Keratinocyte (primary cell): ENCODE measurements around the gene OLFM2. TPM values are rescaled to one million over a fixed set of nuclear protein-coding genes. Genes with fewer than 3 reads are reported as not detected.

Experiments used
- DNase-seq: peaks from one replicate; pipeline ENCODE4 v3.0.0-alpha.2; 2011; ENCODE audit warnings: low read depth, missing footprints, low spot score
- FAIRE-seq: peaks from 2 replicates; lab custom pipeline; 2011; peaks lifted over from hg19 to GRCh38; lab: Jason Lieb, UNC
- H2AFZ ChIP-seq: 2 replicates; pipeline ENCODE4 v1.6.0; 2012; ENCODE audit warnings: low read length, control low read depth, inconsistent platforms; ENCODE audit not compliant: control insufficient read depth
- H3K27ac ChIP-seq: 2 replicates; pipeline ENCODE4 v1.5.1; 2011; ENCODE audit warnings: low read length; ENCODE audit not compliant: control insufficient read depth, insufficient read depth
- H3K27me3 ChIP-seq: 3 replicates; pipeline ENCODE4 v1.6.0; 2011; ENCODE audit warnings: low read length; ENCODE audit not compliant: control insufficient read depth, insufficient read depth; ENCODE audit errors: extremely low read depth
- H3K36me3 ChIP-seq, 2 experiments: 2 replicates in 1 of 2; 3 replicates in 1 of 2; pipeline ENCODE4 v1.5.1; 2011; ENCODE audit warnings: low read length in 2 of 2, mild to moderate bottlenecking in 1 of 2; ENCODE audit not compliant: control insufficient read depth in 2 of 2, insufficient read depth in 2 of 2; ENCODE audit errors: extremely low read depth in 1 of 2
- H3K4me1 ChIP-seq: 3 replicates; pipeline ENCODE4 v1.5.1; 2011; ENCODE audit warnings: low read length; ENCODE audit not compliant: control insufficient read depth, insufficient read depth; ENCODE audit errors: extremely low read depth
- H3K4me2 ChIP-seq: 3 replicates; pipeline ENCODE4 v1.6.0; 2011; ENCODE audit warnings: low read depth, low read length; ENCODE audit not compliant: control insufficient read depth, insufficient read depth; ENCODE audit errors: extremely low read depth
- H3K4me3 ChIP-seq, 3 experiments: fragments of 200-600 bp in 1 of 3; sonication (generic) in 1 of 3; 2 replicates in 2 of 3; 3 replicates in 1 of 3; pipeline ENCODE4 v1.5.1; 2011 to 2016; ENCODE audit warnings: low read length in 3 of 3, mild to moderate bottlenecking in 3 of 3, control low read depth in 2 of 3, inconsistent platforms in 1 of 3, low read depth in 1 of 3, mixed read lengths in 1 of 3, mixed run types in 1 of 3, moderate library complexity in 1 of 3; ENCODE audit not compliant: control insufficient read depth in 2 of 3, insufficient read depth in 2 of 3; ENCODE audit errors: extremely low read depth in 1 of 3
- H3K79me2 ChIP-seq: 2 replicates; pipeline ENCODE4 v1.6.0; 2012; ENCODE audit warnings: low read length; ENCODE audit not compliant: control insufficient read depth, insufficient read depth
- H3K9ac ChIP-seq: 3 replicates; pipeline ENCODE4 v1.6.0; 2011; ENCODE audit warnings: low read length; ENCODE audit not compliant: control insufficient read depth, insufficient read depth; ENCODE audit errors: extremely low read depth
- H3K9me1 ChIP-seq: 3 replicates; pipeline ENCODE4 v1.6.0; 2011; ENCODE audit warnings: low read length; ENCODE audit not compliant: control insufficient read depth, insufficient read depth; ENCODE audit errors: extremely low read depth
- H3K9me3 ChIP-seq: 2 replicates; pipeline ENCODE4 v1.5.1; 2012; ENCODE audit warnings: low read depth, low read length; ENCODE audit not compliant: control insufficient read depth
- H4K20me1 ChIP-seq: 3 replicates; pipeline ENCODE4 v1.6.0; 2011; ENCODE audit warnings: low read length; ENCODE audit not compliant: control insufficient read depth, insufficient read depth; ENCODE audit errors: extremely low read depth
- EZH2 ChIP-seq: IDR thresholded peaks from one replicate; pipeline ENCODE4 v1.6.1; 2012; ENCODE audit warnings: inconsistent platforms, mild to moderate bottlenecking, low read length, moderate library complexity
- dilution Hi-C: fragments of 300-500 bp; cut with MboI; formaldehyde crosslinking; loops from one replicate; pipeline ENCODE4 v1.7.0; 2020; ENCODE audit warnings: low sequenced_read_pairs; ENCODE audit not compliant: extremely low pct_ligation_motif_present
- polyA plus RNA-seq, 5 experiments: library from polyadenylated mRNA; depleted of rRNA in 3 of 5; stranded (reverse) in 3 of 5; stranded (forward) in 1 of 5; unstranded in 1 of 5; fragments of >200 nt; gene quantifications; 1 replicate in 1 of 5; 2 replicates in 3 of 5; 3 replicates in 1 of 5; pipeline versions ENCODE4 v1.2.1 to v1.2.3, GENCODE V29; 2011 to 2012; ENCODE audit warnings: missing spikeins in 2 of 5, low read depth in 1 of 5, low replicate concordance in 1 of 5
- TF ChIP-seq, protein P1 (sequence below), 3 experiments: IDR thresholded peaks in 1 of 3; conservative IDR thresholded peaks in 1 of 3; optimal IDR thresholded peaks in 1 of 3; 2 replicates in 2 of 3; 3 replicates in 1 of 3; pipeline versions ENCODE3 to v1.5.1; 2011; ENCODE audit warnings: low read length in 3 of 3, mild to moderate bottlenecking in 3 of 3, moderate library complexity in 2 of 3, control low read depth in 1 of 3, inconsistent platforms in 1 of 3; ENCODE audit not compliant: insufficient read depth in 2 of 3; ENCODE audit errors: extremely low read depth in 1 of 3

OLFM2 gene
- polyA plus RNA-seq, 1 donor (not counting 4 experiments of a cell fraction or from before 2014, with no cell fraction given) = 5.3 TPM

DNA sequence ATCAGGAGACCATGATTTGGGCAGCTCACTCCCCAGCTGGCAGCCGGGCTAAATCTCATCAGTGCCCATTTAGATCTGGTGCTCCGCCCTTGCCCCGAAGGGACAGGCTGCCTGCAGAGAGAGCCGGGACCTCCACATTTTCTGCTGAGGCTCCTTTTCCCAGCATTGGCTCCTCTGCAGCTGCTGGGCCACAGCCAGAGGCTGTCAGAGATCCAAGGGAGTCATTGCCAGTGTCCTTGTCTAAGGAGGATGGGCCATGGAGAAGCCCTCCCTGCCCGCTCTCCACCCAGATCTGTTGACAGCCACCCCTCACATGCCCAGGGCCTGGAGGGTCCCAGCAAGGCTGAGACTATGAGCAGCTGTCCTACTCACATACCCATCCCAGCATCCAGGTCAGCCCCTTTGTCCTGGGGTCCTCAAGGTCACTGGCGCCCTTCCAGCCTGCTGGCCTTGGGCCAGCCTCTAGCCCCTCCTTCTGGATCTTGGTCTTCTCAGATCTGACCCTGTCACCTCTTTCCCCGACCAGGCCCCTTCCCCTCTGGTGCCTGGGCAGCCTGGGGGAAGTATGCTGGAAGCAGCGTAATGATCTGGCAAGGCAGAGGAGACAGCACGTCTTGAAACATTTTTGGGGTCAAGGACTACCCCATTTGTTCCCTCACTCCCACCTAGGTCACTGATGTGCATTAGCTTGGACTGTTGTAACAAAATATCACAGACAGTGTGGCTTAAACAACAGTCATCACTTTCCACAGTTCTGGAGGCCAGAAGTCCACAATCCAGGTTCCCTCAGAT lies 93.3 kb downstream of the OLFM2 start:
- Histone ChIP-seq H3K9me1 (no peaks in the 10 kb centered on the region), H3K4me3 (no peak overlapping the region), H4K20me1 (no peaks in the 10 kb centered on the region), H2AFZ (no peak overlapping the region), H3K27me3 (no peaks in the 10 kb centered on the region), H3K36me3 (peaks cover 34 to 36% of the 10 kb centered on the region in 2 experiments), H3K4me2 (no peak overlapping the region), H3K27ac (no peak overlapping the region), H3K79me2 (peaks cover 6% of the 10 kb centered on the region), H3K4me1 (peaks cover 14% of the 10 kb centered on the region), H3K9ac (no peak overlapping the region), H3K9me3 (no peaks in the 10 kb centered on the region)
- DNase-seq (no peak), FAIRE-seq (no peak)
- no peak for TF ChIP-seq EZH2
- TF ChIP-seq, protein P1, sequence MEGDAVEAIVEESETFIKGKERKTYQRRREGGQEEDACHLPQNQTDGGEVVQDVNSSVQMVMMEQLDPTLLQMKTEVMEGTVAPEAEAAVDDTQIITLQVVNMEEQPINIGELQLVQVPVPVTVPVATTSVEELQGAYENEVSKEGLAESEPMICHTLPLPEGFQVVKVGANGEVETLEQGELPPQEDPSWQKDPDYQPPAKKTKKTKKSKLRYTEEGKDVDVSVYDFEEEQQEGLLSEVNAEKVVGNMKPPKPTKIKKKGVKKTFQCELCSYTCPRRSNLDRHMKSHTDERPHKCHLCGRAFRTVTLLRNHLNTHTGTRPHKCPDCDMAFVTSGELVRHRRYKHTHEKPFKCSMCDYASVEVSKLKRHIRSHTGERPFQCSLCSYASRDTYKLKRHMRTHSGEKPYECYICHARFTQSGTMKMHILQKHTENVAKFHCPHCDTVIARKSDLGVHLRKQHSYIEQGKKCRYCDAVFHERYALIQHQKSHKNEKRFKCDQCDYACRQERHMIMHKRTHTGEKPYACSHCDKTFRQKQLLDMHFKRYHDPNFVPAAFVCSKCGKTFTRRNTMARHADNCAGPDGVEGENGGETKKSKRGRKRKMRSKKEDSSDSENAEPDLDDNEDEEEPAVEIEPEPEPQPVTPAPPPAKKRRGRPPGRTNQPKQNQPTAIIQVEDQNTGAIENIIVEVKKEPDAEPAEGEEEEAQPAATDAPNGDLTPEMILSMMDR (optimal IDR thresholded peaks at IDR 0.05 in 1 of 3, IDR thresholded peaks at IDR 0.05 in 1 of 3, conservative IDR thresholded peaks at IDR 0.05 in 1 of 3; ENCODE audit: extremely low read depth in 1 of 3, insufficient read depth in 2 of 3, low read length in 3 of 3) = no peak
- dilution Hi-C loops = no loop called here

DNA sequence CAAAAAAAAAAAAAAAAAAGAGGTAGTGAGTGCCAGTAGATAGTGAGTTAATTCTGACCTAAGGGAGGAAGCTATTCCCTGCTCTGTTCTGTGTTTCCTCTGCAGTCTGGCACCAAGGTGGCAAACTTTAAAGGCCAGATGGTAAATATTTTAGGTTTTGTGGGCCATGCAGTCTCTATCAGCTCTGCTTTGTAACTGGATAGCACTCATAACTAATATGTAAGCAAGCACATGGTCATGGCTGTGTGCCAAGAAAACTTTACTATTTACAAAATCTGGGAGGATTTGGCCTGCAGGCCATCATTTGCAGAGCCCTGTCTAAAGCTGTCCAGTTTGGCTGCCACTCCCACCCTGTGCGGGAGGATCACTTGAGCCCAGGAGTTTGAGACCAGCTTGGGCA lies 96.9 kb downstream of the OLFM2 start:
- no peak overlapping the region for H3K9ac ChIP-seq
- H3K4me3 ChIP-seq = no peak overlapping the region
- no peak overlapping the region for H2AFZ ChIP-seq
- no peak overlapping the region for H3K27ac ChIP-seq
- H3K79me2 ChIP-seq = peaks cover 17% of the 10 kb centered on the region
- H3K27me3 ChIP-seq = no peaks in the 10 kb centered on the region
- peaks cover 8% of the 10 kb centered on the region for H3K4me1 ChIP-seq
- H3K4me2 ChIP-seq = no peak overlapping the region
- H3K9me3 ChIP-seq = no peaks in the 10 kb centered on the region
- FAIRE-seq (no peak), DNase-seq (no peak)
- no peaks in the 10 kb centered on the region for H4K20me1 ChIP-seq
- H3K9me1 ChIP-seq = no peaks in the 10 kb centered on the region
- peaks cover 26 to 29% of the 10 kb centered on the region in 2 experiments for H3K36me3 ChIP-seq
- dilution Hi-C loops = no loop called here
- TF ChIP-seq, protein P1 (optimal IDR thresholded peaks at IDR 0.05 in 1 of 3, IDR thresholded peaks at IDR 0.05 in 1 of 3, conservative IDR thresholded peaks at IDR 0.05 in 1 of 3; ENCODE audit: extremely low read depth in 1 of 3, insufficient read depth in 2 of 3, low read length in 3 of 3) = no peak
- TF ChIP-seq EZH2 = no peak
